Measurements from ENCODE around the gene RHBDD1. TPM values are rescaled to one million over a fixed set of nuclear protein-coding genes. Genes with fewer than 3 reads are reported as not detected.

RHBDD1 gene
- total RNA-seq, 1 donor from 2014 or later: 31.3 TPM

- Histone ChIP-seq H3K9ac (ENCODE audit: low read length) (no peak overlapping the region), H4K20me1 (ENCODE audit: insufficient read depth, low read length) (no peaks in the 10 kb centered on the region), H3K4me3 (ENCODE audit: insufficient read depth, low read depth, low read length) (no peak overlapping the region), H3K4me2 (ENCODE audit: low read length) (no peak overlapping the region), H3K27me3 (ENCODE audit: insufficient read depth, low read length) (no peaks in the 10 kb centered on the region), H3K36me3 (ENCODE audit: insufficient read depth, low read length) (no peaks in the 10 kb centered on the region), H3K27ac (ENCODE audit: low read depth, low read length) (no peak overlapping the region), H3K9me3 (ENCODE audit: insufficient read depth, low read depth, low read length) (no peaks in the 10 kb centered on the region), H3K4me1 (ENCODE audit: insufficient read depth, low read length) (no peaks in the 10 kb centered on the region), H3K79me2 (ENCODE audit: insufficient read depth, low read length) (no peaks in the 10 kb centered on the region), H2AFZ (ENCODE audit: low read depth, low read length) (no peak overlapping the region)
- no peaks in the 10 kb centered on the region for H3K4me1 Mint-ChIP-seq (ENCODE audit: low read depth, unreplicated experiment)
- H3K9me3 Mint-ChIP-seq (ENCODE audit: unreplicated experiment): peaks cover 2% of the 10 kb centered on the region
- DNase-seq (ENCODE audit: low read depth) (no peak), FAIRE-seq (no peak)
- H3K27me3 Mint-ChIP-seq (ENCODE audit: low read depth, unreplicated experiment): no peaks in the 10 kb centered on the region
- TF ChIP-seq EZH2 (IDR thresholded peaks at IDR 0.05; ENCODE audit: insufficient read depth, low read length): no peak
- TF ChIP-seq CTCF (IDR thresholded peaks at IDR 0.05; ENCODE audit: insufficient read depth, low read depth, low read length): no peak
- H3K27ac Mint-ChIP-seq (ENCODE audit: unreplicated experiment): no peak overlapping the region
- H3K4me3 Mint-ChIP-seq (ENCODE audit: unreplicated experiment): no peak overlapping the region
- H3K36me3 Mint-ChIP-seq (ENCODE audit: low read depth, unreplicated experiment): no peaks in the 10 kb centered on the region
Observed at GRCh38 chr2:226850024-226850423, 14.2 kb downstream of the RHBDD1 start.

- H3K79me2 ChIP-seq (ENCODE audit: insufficient read depth, low read length): no peaks in the 10 kb centered on the region
- Mint-ChIP-seq H3K27ac (ENCODE audit: unreplicated experiment) (no peak overlapping the region), H3K27me3 (ENCODE audit: low read depth, unreplicated experiment) (no peaks in the 10 kb centered on the region), H3K4me3 (ENCODE audit: unreplicated experiment) (no peak overlapping the region), H3K4me1 (ENCODE audit: low read depth, unreplicated experiment) (no peaks in the 10 kb centered on the region), H3K9me3 (ENCODE audit: unreplicated experiment) (peaks cover 2% of the 10 kb centered on the region), H3K36me3 (ENCODE audit: low read depth, unreplicated experiment) (no peaks in the 10 kb centered on the region)
- H3K9me3 ChIP-seq (ENCODE audit: insufficient read depth, low read depth, low read length): no peaks in the 10 kb centered on the region
- no peak overlapping the region for H3K4me2 ChIP-seq (ENCODE audit: low read length)
- no peaks in the 10 kb centered on the region for H4K20me1 ChIP-seq (ENCODE audit: insufficient read depth, low read length)
- no peak overlapping the region for H2AFZ ChIP-seq (ENCODE audit: low read depth, low read length)
- no peak overlapping the region for H3K27ac ChIP-seq (ENCODE audit: low read depth, low read length)
- no peak overlapping the region for H3K9ac ChIP-seq (ENCODE audit: low read length)
- no peak for DNase-seq (ENCODE audit: low read depth)
- H3K27me3 ChIP-seq (ENCODE audit: insufficient read depth, low read length): no peaks in the 10 kb centered on the region
- no peaks in the 10 kb centered on the region for H3K4me1 ChIP-seq (ENCODE audit: insufficient read depth, low read length)
- H3K36me3 ChIP-seq (ENCODE audit: insufficient read depth, low read length): no peaks in the 10 kb centered on the region
- H3K4me3 ChIP-seq (ENCODE audit: insufficient read depth, low read depth, low read length): no peak overlapping the region
- no peak for TF ChIP-seq CTCF (IDR thresholded peaks at IDR 0.05; ENCODE audit: insufficient read depth, low read depth, low read length)
- TF ChIP-seq EZH2 (IDR thresholded peaks at IDR 0.05; ENCODE audit: insufficient read depth, low read length): no peak
- FAIRE-seq: no peak
Observed at GRCh38 chr2:226855787-226856186, 19.9 kb downstream of the RHBDD1 start.

GRCh38 chr2:226860087-226860486 is 24.2 kb downstream of the RHBDD1 start:
- Mint-ChIP-seq H3K27me3 (ENCODE audit: low read depth, unreplicated experiment) (no peaks in the 10 kb centered on the region), H3K4me3 (ENCODE audit: unreplicated experiment) (no peak overlapping the region), H3K9me3 (ENCODE audit: unreplicated experiment) (no peaks in the 10 kb centered on the region), H3K4me1 (ENCODE audit: low read depth, unreplicated experiment) (no peaks in the 10 kb centered on the region), H3K27ac (ENCODE audit: unreplicated experiment) (no peak overlapping the region), H3K36me3 (ENCODE audit: low read depth, unreplicated experiment) (peaks cover 1% of the 10 kb centered on the region)
- Histone ChIP-seq H4K20me1 (ENCODE audit: insufficient read depth, low read length) (peaks cover 4% of the 10 kb centered on the region), H3K79me2 (ENCODE audit: insufficient read depth, low read length) (no peaks in the 10 kb centered on the region), H2AFZ (ENCODE audit: low read depth, low read length) (no peak overlapping the region), H3K9ac (ENCODE audit: low read length) (no peak overlapping the region), H3K36me3 (ENCODE audit: insufficient read depth, low read length) (no peaks in the 10 kb centered on the region), H3K27ac (ENCODE audit: low read depth, low read length) (no peak overlapping the region), H3K4me2 (ENCODE audit: low read length) (no peak overlapping the region), H3K9me3 (ENCODE audit: insufficient read depth, low read depth, low read length) (no peaks in the 10 kb centered on the region), H3K4me1 (ENCODE audit: insufficient read depth, low read length) (peaks cover 3% of the 10 kb centered on the region), H3K27me3 (ENCODE audit: insufficient read depth, low read length) (no peaks in the 10 kb centered on the region), H3K4me3 (ENCODE audit: insufficient read depth, low read depth, low read length) (no peak overlapping the region)
- TF ChIP-seq EZH2 (IDR thresholded peaks at IDR 0.05; ENCODE audit: insufficient read depth, low read length) (no peak), CTCF (IDR thresholded peaks at IDR 0.05; ENCODE audit: insufficient read depth, low read depth, low read length) (no peak)
- no peak for DNase-seq (ENCODE audit: low read depth)
- FAIRE-seq: no peak
